ENCODE measurements around the gene GABRG1.

GABRG1 gene

GRCh38 chr4:46123913-46124755 lies at the start of gene GABRG1:
TSS of gene GABRG1 (minus strand) at chr4:46124054. CDS start at chr4:46123913, 141 bp downstream.
- no peak for DNase-seq

GRCh38 chr4:46146993-46147392 lies 23.1 kb upstream of the GABRG1 start:
- no peak for DNase-seq

GRCh38 chr4:46131498-46132057 lies 7.7 kb upstream of the GABRG1 start:
- DNase-seq = no peak

GRCh38 chr4:46124773-46125413 lies 1.0 kb upstream of the GABRG1 start:
- DNase-seq = no peak

GRCh38 chr4:46081674-46082073 lies 42.2 kb downstream of the GABRG1 start:
- DNase-seq = no peak

GRCh38 chr4:46081248-46081647 lies 42.6 kb downstream of the GABRG1 start:
- no peak for DNase-seq

- DNase-seq = no peak
These were observed 50.1 kb downstream of the GABRG1 start for GRCh38 chr4:46073778-46074177.

GRCh38 chr4:46051392-46051791 lies 72.5 kb downstream of the GABRG1 start:
- no peak for DNase-seq

- DNase-seq = no peak
These were observed 91.8 kb downstream of the GABRG1 start for GRCh38 chr4:46032056-46032455.

GRCh38 chr4:46016306-46016705 lies 107.5 kb downstream of the GABRG1 start:
- DNase-seq = no peak

- DNase-seq = no peak
These were observed 131.1 kb downstream of the GABRG1 start for GRCh38 chr4:45992728-45993127.

- DNase-seq = no peak
These were observed 134.1 kb downstream of the GABRG1 start for GRCh38 chr4:45989775-45990174.

GRCh38 chr4:45987858-45988257 lies 136.0 kb downstream of the GABRG1 start:
- DNase-seq = no peak

Measured in NCI-H226 (cell line).